ES-I3 (cell line): ENCODE results near the gene CD33.
"Not testable (repeated sequence)": the region's sequence is repeated elsewhere in the genome, so short reads cannot be mapped to it uniquely, and the experiment has no call there.

ENCODE experiments used
- H3K36me3 ChIP-seq: 2 replicates; pipeline ENCODE4 v1.6.1; 2013; ENCODE audit warnings: mild to moderate bottlenecking, low read length, control low read depth, moderate library complexity; ENCODE audit not compliant: insufficient read depth
- H3K4me1 ChIP-seq: 2 replicates; pipeline ENCODE4 v1.6.1; 2013; ENCODE audit warnings: mild to moderate bottlenecking, control low read depth, low read length; ENCODE audit not compliant: insufficient read depth
- H3K9ac ChIP-seq: 2 replicates; pipeline ENCODE4 v1.6.1; 2013; ENCODE audit warnings: low read depth, mild to moderate bottlenecking, low read length, moderate library complexity
- H3K9me3 ChIP-seq: 2 replicates; pipeline ENCODE4 v1.6.1; 2013; ENCODE audit warnings: mild to moderate bottlenecking, low read length, moderate library complexity; ENCODE audit not compliant: control insufficient read depth, insufficient read depth

CD33 gene

GRCh38 chr19:51224898-51225393 lies at the start of gene CD33:
CD33 (plus strand) TSS chr19:51225080; CDS start chr19:51225119, 39 bp downstream.
- H3K9me3 ChIP-seq, H3K9ac ChIP-seq, H3K4me1 ChIP-seq: not testable (repeated sequence)

GRCh38 chr19:51179256-51179655 lies 45.6 kb upstream of the CD33 start:
- no peaks in the 10 kb centered on the region for H3K9me3 ChIP-seq
- no peaks in the 10 kb centered on the region for H3K4me1 ChIP-seq
- H3K9ac ChIP-seq: no peak overlapping the region
- no peaks in the 10 kb centered on the region for H3K36me3 ChIP-seq

More at GRCh38 chr19:51224898-51225393, at the start of gene CD33:
- H3K36me3 ChIP-seq: not testable (repeated sequence)

- peak overlapping the region; percentile 20; the same call in 1 of the 2 replicates for H3K9ac ChIP-seq
Measured at GRCh38 chr19:51181377-51181912, 43.4 kb upstream of the CD33 start.

GRCh38 chr19:51181913-51182419 lies 42.9 kb upstream of the CD33 start:
- Histone ChIP-seq H3K9me3 (no peaks in the 10 kb centered on the region), H3K4me1 (no peaks in the 10 kb centered on the region), H3K36me3 (no peaks in the 10 kb centered on the region), H3K9ac (peak overlapping the region; percentile 20; the same call in 1 of the 2 replicates)

More at GRCh38 chr19:51181377-51181912, 43.4 kb upstream of the CD33 start:
- no peaks in the 10 kb centered on the region for H3K4me1 ChIP-seq
- H3K36me3 ChIP-seq: no peaks in the 10 kb centered on the region
- H3K9me3 ChIP-seq: no peaks in the 10 kb centered on the region

GRCh38 chr19:51183629-51184028 lies 41.3 kb upstream of the CD33 start:
- H3K9me3 ChIP-seq: no peaks in the 10 kb centered on the region
- H3K9ac ChIP-seq: no peak overlapping the region
- no peaks in the 10 kb centered on the region for H3K36me3 ChIP-seq
- no peaks in the 10 kb centered on the region for H3K4me1 ChIP-seq

- Histone ChIP-seq H3K36me3 (no peaks in the 10 kb centered on the region), H3K9ac (no peak overlapping the region), H3K9me3 (no peaks in the 10 kb centered on the region), H3K4me1 (no peaks in the 10 kb centered on the region)
Measured at GRCh38 chr19:51185069-51185867, 39.6 kb upstream of the CD33 start.

GRCh38 chr19:51185868-51186215 lies 39.0 kb upstream of the CD33 start:
- Histone ChIP-seq H3K9ac (no peak overlapping the region), H3K4me1 (no peaks in the 10 kb centered on the region), H3K36me3 (no peaks in the 10 kb centered on the region), H3K9me3 (no peaks in the 10 kb centered on the region)

GRCh38 chr19:51186323-51186722 lies 38.6 kb upstream of the CD33 start:
- Histone ChIP-seq H3K36me3 (no peaks in the 10 kb centered on the region), H3K9ac (no peak overlapping the region), H3K4me1 (no peaks in the 10 kb centered on the region), H3K9me3 (no peaks in the 10 kb centered on the region)

GRCh38 chr19:51187395-51188226 lies 37.3 kb upstream of the CD33 start:
- Histone ChIP-seq H3K9me3 (no peaks in the 10 kb centered on the region), H3K9ac (no peak overlapping the region), H3K4me1 (no peaks in the 10 kb centered on the region), H3K36me3 (no peaks in the 10 kb centered on the region)

- no peak overlapping the region for H3K9ac ChIP-seq
- H3K36me3 ChIP-seq: no peaks in the 10 kb centered on the region
- no peaks in the 10 kb centered on the region for H3K4me1 ChIP-seq
- H3K9me3 ChIP-seq: no peaks in the 10 kb centered on the region
Measured at GRCh38 chr19:51188227-51188559, 36.7 kb upstream of the CD33 start.

- H3K36me3 ChIP-seq: no peaks in the 10 kb centered on the region
- no peaks in the 10 kb centered on the region for H3K9me3 ChIP-seq
- H3K4me1 ChIP-seq: no peaks in the 10 kb centered on the region
- H3K9ac ChIP-seq: no peak overlapping the region
Measured at GRCh38 chr19:51192689-51193088, 32.2 kb upstream of the CD33 start.

GRCh38 chr19:51194527-51195315 lies 30.2 kb upstream of the CD33 start:
- H3K9me3 ChIP-seq: no peaks in the 10 kb centered on the region

GRCh38 chr19:51195316-51195586 lies 29.6 kb upstream of the CD33 start:
- no peaks in the 10 kb centered on the region for H3K36me3 ChIP-seq
- H3K4me1 ChIP-seq: no peaks in the 10 kb centered on the region
- H3K9ac ChIP-seq: no peak overlapping the region
- no peaks in the 10 kb centered on the region for H3K9me3 ChIP-seq

More at GRCh38 chr19:51194527-51195315, 30.2 kb upstream of the CD33 start:
- Histone ChIP-seq H3K36me3 (no peaks in the 10 kb centered on the region), H3K9ac (no peak overlapping the region), H3K4me1 (no peaks in the 10 kb centered on the region)

GRCh38 chr19:51195616-51196015 lies 29.3 kb upstream of the CD33 start:
- H3K9ac ChIP-seq: no peak overlapping the region
- H3K36me3 ChIP-seq: no peaks in the 10 kb centered on the region
- no peaks in the 10 kb centered on the region for H3K9me3 ChIP-seq
- no peaks in the 10 kb centered on the region for H3K4me1 ChIP-seq
